DND-41 (cell line): ENCODE measurements around the gene TTC24.

ENCODE experiments used
- ATAC-seq: fragments of 200-7000 bp; cut with Tn5 transposase; 3 replicates; pipeline ENCODE4 v1.9.1; 2021; ENCODE audit warnings: low read depth; ENCODE audit not compliant: insufficient read depth
- DNase-seq: peaks from one replicate; pipeline ENCODE4 v3.0.0-alpha.2; 2020
- H2AFZ ChIP-seq: 2 replicates; pipeline ENCODE4 v1.6.0; 2012; ENCODE audit warnings: low read depth, low read length
- H3K27ac ChIP-seq: 2 replicates; pipeline ENCODE4 v1.5.1; 2012; ENCODE audit warnings: low read length, inconsistent platforms
- H3K27me3 ChIP-seq: fragments of 200-600 bp; sonication (generic); 2 replicates; pipeline ENCODE4 v1.6.0; 2012; ENCODE audit warnings: low read length, mild to moderate bottlenecking, inconsistent platforms; ENCODE audit not compliant: insufficient read depth, poor library complexity
- H3K36me3 ChIP-seq: 2 replicates; pipeline ENCODE4 v1.5.1; 2012; ENCODE audit warnings: low read length, inconsistent platforms; ENCODE audit not compliant: insufficient read depth
- H3K4me1 ChIP-seq: 2 replicates; pipeline ENCODE4 v1.5.1; 2012; ENCODE audit warnings: mild to moderate bottlenecking, low read length; ENCODE audit not compliant: insufficient read depth
- H3K4me2 ChIP-seq: 2 replicates; pipeline ENCODE4 v1.6.0; 2012; ENCODE audit warnings: mild to moderate bottlenecking, moderate library complexity, low read length, inconsistent platforms; ENCODE audit not compliant: insufficient read depth
- H3K4me3 ChIP-seq, 2 experiments: fragments of 200-600 bp in 1 of 2; shearing (Covaris generic) in 1 of 2; 2 replicates each; pipeline ENCODE4 v1.5.1; 2012 to 2016; ENCODE audit warnings: inconsistent platforms in 2 of 2, low read length in 2 of 2, mild to moderate bottlenecking in 2 of 2, low read depth in 1 of 2, moderate library complexity in 1 of 2
- H3K79me2 ChIP-seq: 2 replicates; pipeline ENCODE4 v1.6.0; 2012; ENCODE audit warnings: low read length, inconsistent platforms; ENCODE audit not compliant: insufficient read depth
- H3K9ac ChIP-seq: 2 replicates; pipeline ENCODE4 v1.6.0; 2012; ENCODE audit warnings: low read depth, mild to moderate bottlenecking, inconsistent platforms, low read length, moderate library complexity
- H3K9me3 ChIP-seq: 2 replicates; pipeline ENCODE4 v1.5.1; 2012; ENCODE audit warnings: low read length, moderate library complexity, mild to moderate bottlenecking, inconsistent platforms; ENCODE audit not compliant: insufficient read depth, severe bottlenecking
- H4K20me1 ChIP-seq: 2 replicates; pipeline ENCODE4 v1.6.0; 2012; ENCODE audit warnings: low read length; ENCODE audit not compliant: insufficient read depth
- CTCF ChIP-seq: IDR thresholded peaks from 2 replicates; pipeline ENCODE4 v1.5.1; 2012; ENCODE audit warnings: borderline replicate concordance, low read length, moderate library complexity, mild to moderate bottlenecking; ENCODE audit not compliant: poor library complexity, severe bottlenecking; ENCODE audit errors: extremely low read depth
- EZH2 ChIP-seq: IDR thresholded peaks from 3 replicates; pipeline ENCODE4 v1.6.1; 2012; ENCODE audit warnings: borderline replicate concordance, low read depth, mild to moderate bottlenecking, moderate library complexity, low read length, inconsistent platforms; ENCODE audit not compliant: severe bottlenecking

The TTC24 gene

GRCh38 chr1:156616463-156616862, 36.9 kb downstream of the TTC24 start:
- H3K4me2 ChIP-seq = no peak overlapping the region

GRCh38 chr1:156618853-156619581, 39.5 kb downstream of the TTC24 start, which contains the start of gene HAPLN2:
Gene HAPLN2, plus strand, starts transcription at chr1:156619415. Its CDS starts 4,076 bp downstream, at chr1:156623491.
- Histone ChIP-seq H4K20me1 (no peaks in the 10 kb centered on the region), H3K4me2 (no peak within 1 kb of the TSS), H3K36me3 (no peaks in the 10 kb centered on the region), H3K79me2 (no peaks in the 10 kb centered on the region), H3K27ac (no peak within 1 kb of the TSS), H3K9ac (no peak within 1 kb of the TSS), H2AFZ (no peak within 1 kb of the TSS), H3K27me3 (peaks cover 7% of the 10 kb centered on the region), H3K9me3 (no peaks in the 10 kb centered on the region), H3K4me3 (no peak within 1 kb of the TSS), H3K4me1 (no peaks in the 10 kb centered on the region)
- TF ChIP-seq EZH2 = no peak
- peak; percentile 67 for TF ChIP-seq CTCF
- ATAC-seq (peak; percentile 67), DNase-seq (peak; percentile 36)

More at GRCh38 chr1:156616463-156616862, 36.9 kb downstream of the TTC24 start:
- Histone ChIP-seq H3K27ac (no peak overlapping the region), H3K9me3 (no peaks in the 10 kb centered on the region), H3K36me3 (no peaks in the 10 kb centered on the region), H3K9ac (no peak overlapping the region), H3K4me1 (no peaks in the 10 kb centered on the region), H3K27me3 (peaks cover 7% of the 10 kb centered on the region), H3K4me3 (no peak overlapping the region), H3K79me2 (no peaks in the 10 kb centered on the region), H2AFZ (no peak overlapping the region), H4K20me1 (no peaks in the 10 kb centered on the region)
- no peak for TF ChIP-seq CTCF
- no peak for TF ChIP-seq EZH2
- DNase-seq = no peak
- ATAC-seq = no peak

GRCh38 chr1:156619582-156619955, 40.0 kb downstream of the TTC24 start:
- no peak overlapping the region for H3K4me3 ChIP-seq
- no peaks in the 10 kb centered on the region for H3K9me3 ChIP-seq
- no peak overlapping the region for H2AFZ ChIP-seq
- no peaks in the 10 kb centered on the region for H4K20me1 ChIP-seq
- H3K4me1 ChIP-seq = no peaks in the 10 kb centered on the region
- no peaks in the 10 kb centered on the region for H3K36me3 ChIP-seq
- no peak overlapping the region for H3K4me2 ChIP-seq
- H3K79me2 ChIP-seq = no peaks in the 10 kb centered on the region
- TF ChIP-seq EZH2 = no peak
- no peak for TF ChIP-seq CTCF
- ATAC-seq (no peak), DNase-seq (no peak)
- H3K27me3 ChIP-seq = peaks cover 7% of the 10 kb centered on the region
- H3K27ac ChIP-seq = no peak overlapping the region
- no peak overlapping the region for H3K9ac ChIP-seq
